CMK (cell line): Measurements from ENCODE around the gene PHLDB3.
"Not testable (repeated sequence)": the region's sequence is repeated elsewhere in the genome, so short reads cannot be mapped to it uniquely, and the experiment has no call there.

Source experiments
- DNase-seq: peaks from one replicate; pipeline ENCODE4 v3.0.0-alpha.2; 2010; ENCODE audit warnings: low read depth

Gene PHLDB3

GRCh38 chr19:43504426-43505185 lies at the start of gene PHLDB3:
Gene PHLDB3 (minus strand): TSS chr19:43504746. CDS start chr19:43504118, 628 bp downstream.
- DNase-seq, result no peak

DNA sequence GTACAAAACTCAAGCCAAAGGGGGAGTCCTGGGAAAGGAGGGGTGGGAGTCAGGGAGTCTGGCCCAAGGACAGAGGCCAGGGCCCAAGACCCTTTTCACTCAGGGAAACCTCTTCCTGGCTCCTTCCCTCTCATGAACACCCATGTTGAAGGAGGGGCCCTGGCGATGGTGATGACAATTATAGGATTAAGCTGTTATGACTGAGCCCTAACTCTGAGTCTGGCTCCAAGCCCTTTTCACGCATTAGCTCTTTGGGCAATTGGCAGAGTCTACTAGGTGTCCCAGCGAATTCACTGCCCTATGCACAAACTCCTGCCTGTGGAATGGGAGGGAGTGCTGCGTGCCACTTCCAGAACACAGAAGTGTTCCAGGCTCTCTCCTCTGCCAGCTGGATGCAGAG lies 49.1 kb upstream of the PHLDB3 start:
- DNase-seq, result no peak

DNA sequence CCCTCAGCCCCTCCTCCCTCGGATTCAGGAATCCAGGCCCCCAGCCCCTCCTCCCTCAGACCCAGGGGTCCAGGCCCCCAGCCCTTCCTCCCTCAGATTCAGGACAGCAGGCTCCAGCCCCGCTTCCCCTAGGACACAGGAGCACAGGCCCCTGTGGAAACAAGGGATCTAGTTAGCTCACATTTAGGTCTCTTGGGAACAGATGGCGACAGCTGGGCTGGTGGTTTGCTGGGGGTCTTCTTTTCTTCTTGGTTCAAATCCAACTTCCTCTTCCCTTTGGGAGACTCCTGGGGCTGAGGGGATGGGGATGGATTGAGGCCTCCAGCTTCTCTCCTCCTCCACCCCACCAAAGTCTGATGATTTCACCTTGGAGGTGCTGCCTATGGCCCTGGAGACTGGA lies 48.1 kb upstream of the PHLDB3 start:
- no peak for DNase-seq

- no peak for DNase-seq
Measured at GRCh38 chr19:43552198-43552450, 47.6 kb upstream of the PHLDB3 start.

GRCh38 chr19:43551399-43552197 lies 47.1 kb upstream of the PHLDB3 start:
- DNase-seq, result no peak

GRCh38 chr19:43548706-43549105 lies 44.2 kb upstream of the PHLDB3 start:
- DNase-seq, result no peak

DNA sequence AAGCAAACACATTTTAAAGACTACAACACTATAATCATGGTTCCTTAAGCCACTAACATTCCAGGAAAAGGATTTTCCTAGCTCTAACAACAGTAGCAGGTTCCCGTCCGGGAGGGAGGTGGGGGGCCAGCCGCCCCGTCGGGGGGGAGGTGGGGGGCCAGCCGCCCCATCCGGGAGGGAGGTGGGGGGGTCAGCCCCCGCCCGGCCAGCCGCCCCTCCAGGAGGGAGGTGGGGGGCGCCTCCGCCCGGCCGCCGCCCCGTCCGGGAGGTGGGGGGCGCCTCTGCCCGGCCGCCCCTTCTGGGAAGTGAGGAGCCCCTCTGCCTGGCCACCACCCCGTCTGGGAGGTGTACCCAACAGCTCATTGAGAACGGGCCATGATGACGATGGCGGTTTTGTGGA lies 43.4 kb upstream of the PHLDB3 start:
- DNase-seq, result not testable (repeated sequence)

DNA sequence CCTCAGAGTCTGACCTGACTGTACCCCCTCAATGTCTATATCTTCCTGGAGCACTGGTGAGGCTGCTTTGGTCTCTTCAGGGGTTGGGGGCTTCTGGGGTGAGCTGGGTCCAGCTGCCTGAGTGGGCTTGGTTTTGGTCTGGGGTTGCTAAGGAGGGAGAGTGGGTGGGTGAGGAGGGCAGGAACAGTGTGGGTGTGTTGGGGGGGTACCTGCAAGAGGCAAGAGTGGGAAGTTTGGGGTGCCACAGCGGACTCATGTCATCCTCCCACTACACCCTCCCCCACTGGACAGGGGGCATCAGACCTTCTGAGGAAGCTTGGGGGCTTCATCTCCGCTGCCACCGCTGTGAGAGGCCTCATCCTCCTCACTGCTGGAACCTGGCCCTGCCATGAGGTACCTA lies 42.0 kb upstream of the PHLDB3 start:
- no peak for DNase-seq

- no peak for DNase-seq
Measured at GRCh38 chr19:43545981-43546380, 41.4 kb upstream of the PHLDB3 start.

GRCh38 chr19:43545276-43545675 lies 40.7 kb upstream of the PHLDB3 start:
- DNase-seq, result no peak

DNA sequence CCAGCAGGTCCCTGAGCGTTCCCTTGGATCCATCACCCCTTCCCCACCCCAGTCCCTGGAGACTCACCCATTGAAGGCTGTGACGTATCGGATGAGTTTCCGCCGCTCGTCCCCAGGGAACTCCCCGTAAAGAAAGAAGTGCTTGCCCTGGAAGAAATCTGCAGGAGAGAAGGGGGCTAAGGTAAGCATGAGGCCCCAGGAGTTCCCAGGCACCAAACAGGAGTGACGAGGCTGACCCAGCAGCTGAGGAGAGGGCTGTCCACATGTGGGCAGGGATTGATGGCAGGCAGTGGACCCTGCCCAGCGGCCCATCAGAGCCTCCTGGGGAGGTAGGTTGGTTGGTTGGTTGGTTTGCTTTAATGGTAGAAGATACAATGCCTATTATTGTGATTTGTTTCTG lies 39.5 kb upstream of the PHLDB3 start:
- no peak for DNase-seq

DNA sequence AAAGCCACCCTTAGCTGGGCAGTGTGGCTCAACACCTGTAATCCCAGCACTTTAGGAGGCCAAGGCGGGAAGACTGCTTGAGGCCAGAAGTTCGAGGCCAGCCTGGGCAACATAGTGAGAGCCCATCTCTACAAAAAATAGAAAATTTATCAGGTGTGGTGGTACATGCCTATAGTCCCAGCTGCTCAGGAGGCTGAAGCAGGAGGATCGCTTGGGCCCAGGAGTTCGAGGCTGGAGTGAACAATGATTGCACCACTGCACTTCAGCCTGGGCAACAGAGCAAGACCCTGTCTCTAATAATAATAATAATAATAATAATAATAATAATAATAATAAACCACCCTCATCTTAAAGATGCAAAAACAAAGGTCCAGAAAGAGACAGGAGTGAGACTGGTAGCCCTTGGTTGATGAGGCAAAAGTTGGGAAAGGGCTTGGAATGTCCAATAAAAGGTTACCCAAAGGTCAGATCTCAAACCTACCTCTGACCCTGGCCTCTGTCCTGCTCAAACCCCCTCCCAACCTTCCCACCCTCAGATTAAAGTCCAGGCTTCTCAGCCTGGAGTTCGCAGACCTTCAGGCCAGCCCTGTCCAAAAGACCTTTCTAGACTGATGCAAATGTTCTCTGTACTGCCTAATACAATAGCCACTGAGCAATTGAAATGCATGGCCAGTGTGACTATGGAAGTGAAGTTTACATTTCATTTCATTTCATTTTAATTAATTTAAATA lies 37.5 kb upstream of the PHLDB3 start:
- DNase-seq, result no peak

- no peak for DNase-seq
Measured at GRCh38 chr19:43540381-43540780, 35.8 kb upstream of the PHLDB3 start.

- no peak for DNase-seq
Measured at GRCh38 chr19:43538922-43539321, 34.4 kb upstream of the PHLDB3 start.

- DNase-seq, result no peak
Measured at GRCh38 chr19:43534816-43535761, 30.5 kb upstream of the PHLDB3 start.

GRCh38 chr19:43534305-43534815 lies 29.8 kb upstream of the PHLDB3 start:
- DNase-seq, result no peak

DNA sequence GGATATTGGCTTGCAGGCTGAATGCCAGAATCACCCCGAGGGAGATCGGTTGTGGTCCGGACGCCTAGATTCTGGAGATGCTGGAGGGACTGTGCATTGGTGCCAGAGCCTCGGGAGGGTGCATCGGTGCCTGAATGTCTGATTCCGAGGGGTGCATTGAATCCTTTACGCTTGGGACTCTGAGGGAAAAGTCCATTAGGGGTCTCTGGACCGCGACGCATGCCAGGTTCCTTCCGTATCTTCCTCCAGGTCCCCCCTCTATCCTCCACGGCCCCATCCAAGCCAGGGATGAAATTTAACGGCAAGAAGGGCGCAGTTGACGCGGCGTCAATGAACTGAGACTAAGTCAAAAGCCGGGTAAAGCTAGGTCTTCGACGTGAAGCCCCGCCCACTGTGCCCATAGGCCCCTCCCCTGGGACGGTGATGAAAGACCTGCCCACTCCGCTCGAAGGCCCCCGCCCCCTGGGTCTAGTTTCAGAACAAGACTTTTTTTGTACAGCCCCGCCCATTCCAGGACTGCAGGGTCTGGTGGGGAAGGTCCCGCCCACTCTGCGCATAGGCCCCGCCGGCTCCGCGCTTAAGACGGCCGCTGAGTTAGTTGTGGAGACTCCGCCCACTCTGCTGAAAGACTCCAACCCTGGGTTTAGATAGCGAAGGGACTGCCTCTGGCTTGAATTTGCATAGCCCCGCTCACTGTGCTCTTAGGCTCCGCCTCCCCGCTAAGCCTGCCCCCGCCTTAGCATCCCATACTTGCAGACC lies 29.2 kb upstream of the PHLDB3 start:
- peak; percentile 99 for DNase-seq

DNA sequence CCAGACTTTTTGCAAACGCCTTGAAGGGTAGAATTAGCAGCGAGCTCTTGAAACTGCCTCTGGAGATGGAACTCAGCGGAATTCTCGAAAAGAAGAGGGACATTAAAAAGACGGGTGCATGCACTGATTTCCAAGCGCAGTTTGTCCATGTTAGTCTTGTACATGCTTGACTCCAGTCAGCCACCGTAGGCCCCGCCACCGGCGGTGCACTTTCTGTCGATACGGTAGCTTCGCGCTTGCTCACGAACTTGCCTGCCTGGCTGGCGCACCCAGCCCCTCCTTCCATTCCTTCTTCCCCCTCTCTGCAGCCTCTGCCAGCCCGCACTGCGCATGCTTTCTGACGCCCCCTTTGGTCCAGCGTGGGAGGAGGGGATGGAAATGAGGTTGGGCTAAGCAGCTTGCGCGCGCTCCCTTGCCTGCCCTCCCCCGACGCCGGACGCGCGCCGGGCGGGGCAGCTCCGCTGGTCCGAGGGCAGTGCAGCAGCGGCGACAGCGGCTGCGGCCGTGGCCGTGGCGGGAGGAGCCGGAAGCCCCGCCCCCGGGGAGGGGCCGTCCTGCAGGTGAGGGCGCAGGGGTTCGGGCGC lies 28.5 kb upstream of the PHLDB3 start, which contains the start of gene ZNF575:
Gene ZNF575, plus strand, starts transcription at position 227 of the 584 bp plus-strand sequence. CDS start 1,235 bp downstream, outside the sequence.
- peak; percentile 97 for DNase-seq

GRCh38 chr19:43532571-43532961 lies 28.0 kb upstream of the PHLDB3 start:
- DNase-seq, result no peak

DNA sequence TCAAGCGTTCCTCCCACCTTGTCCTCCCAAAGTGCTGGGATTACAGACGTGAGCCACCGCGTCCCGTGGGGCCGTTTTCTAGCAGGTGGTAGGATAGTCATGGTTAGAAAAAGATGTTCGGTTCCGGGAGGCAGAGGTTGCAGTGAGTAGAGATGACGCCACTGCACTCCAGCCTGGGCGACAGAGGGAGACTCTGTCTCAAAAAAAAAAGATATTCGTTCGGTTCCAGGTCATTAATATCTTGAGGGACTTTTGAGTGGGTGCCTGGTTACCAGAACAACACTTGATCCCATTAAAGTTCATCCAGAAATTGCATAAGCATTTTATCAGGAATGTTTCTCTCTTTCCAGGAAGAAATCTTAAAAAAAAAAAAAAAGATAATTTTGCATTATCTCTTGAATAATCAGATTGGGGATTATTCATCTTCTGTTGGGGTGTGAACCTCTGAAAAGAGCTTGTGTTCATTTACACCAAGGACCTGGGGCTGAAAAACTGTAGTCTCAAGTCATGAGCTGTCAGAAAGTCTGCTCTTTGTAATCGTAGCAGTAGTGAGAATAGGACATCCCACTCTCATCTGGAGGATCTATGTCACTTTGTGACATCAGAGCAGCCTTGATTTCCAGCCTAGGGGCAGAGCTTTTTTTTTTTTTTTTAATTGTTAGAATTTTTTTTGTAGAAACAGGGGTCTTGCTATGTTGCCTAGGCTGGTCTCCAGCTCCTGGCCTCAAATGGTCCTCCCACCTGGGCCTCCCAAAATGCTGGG lies 23.5 kb upstream of the PHLDB3 start:
- no peak for DNase-seq
